Astrocyte (in vitro differentiated cells and primary cell): ENCODE results near the gene ABCC10. TPM values are rescaled to one million over a fixed set of nuclear protein-coding genes. Genes with fewer than 3 reads are reported as not detected.
"Not testable (repeated sequence)": the region's sequence is repeated elsewhere in the genome, so short reads cannot be mapped to it uniquely, and the experiment has no call there.

Source experiments
- DNase-seq: peaks from one replicate; pipeline ENCODE4 v3.0.0-alpha.2; 2010; ENCODE audit warnings: low read depth
- FAIRE-seq: peaks from 2 replicates; lab custom pipeline; 2011; peaks lifted over from hg19 to GRCh38; lab: Jason Lieb, UNC
- H2AFZ ChIP-seq: 2 replicates; pipeline ENCODE4 v1.6.0; 2012; ENCODE audit warnings: low read depth, low read length, inconsistent platforms
- H3K27ac ChIP-seq: 2 replicates; pipeline ENCODE4 v1.5.1; 2011; ENCODE audit warnings: low read depth, low read length, inconsistent platforms
- H3K27me3 ChIP-seq: 2 replicates; pipeline ENCODE4 v1.6.0; 2011; ENCODE audit warnings: low read length, inconsistent platforms; ENCODE audit not compliant: insufficient read depth
- H3K36me3 ChIP-seq: 2 replicates; pipeline ENCODE4 v1.5.1; 2011; ENCODE audit warnings: low read length, inconsistent platforms; ENCODE audit not compliant: insufficient read depth
- H3K4me1 ChIP-seq: 2 replicates; pipeline ENCODE4 v1.5.1; 2011; ENCODE audit warnings: low read length, inconsistent platforms; ENCODE audit not compliant: insufficient read depth
- H3K4me2 ChIP-seq: 2 replicates; pipeline ENCODE4 v1.6.0; 2012; ENCODE audit warnings: low read length, inconsistent platforms
- H3K4me3 ChIP-seq: 2 replicates; pipeline ENCODE4 v1.5.1; 2011; ENCODE audit warnings: low read depth, mild to moderate bottlenecking, low read length, inconsistent platforms; ENCODE audit not compliant: insufficient read depth
- H3K79me2 ChIP-seq: 2 replicates; pipeline ENCODE4 v1.6.0; 2012; ENCODE audit warnings: mild to moderate bottlenecking, low read length, inconsistent platforms; ENCODE audit not compliant: insufficient read depth
- H3K9ac ChIP-seq: 2 replicates; pipeline ENCODE4 v1.6.0; 2012; ENCODE audit warnings: mild to moderate bottlenecking, low read length, inconsistent platforms
- H3K9me3 ChIP-seq: 2 replicates; pipeline ENCODE4 v1.5.1; 2012; ENCODE audit warnings: low read depth, mild to moderate bottlenecking, low read length, inconsistent platforms; ENCODE audit not compliant: insufficient read depth
- H4K20me1 ChIP-seq: 2 replicates; pipeline ENCODE4 v1.6.0; 2012; ENCODE audit warnings: low read length, inconsistent platforms; ENCODE audit not compliant: insufficient read depth
- H3K27ac Mint-ChIP-seq: one replicate; pipeline ENCODE4 v1.8.0; 2021; ENCODE audit warnings: mild to moderate bottlenecking, mixed read lengths; ENCODE audit not compliant: unreplicated experiment
- H3K27me3 Mint-ChIP-seq: one replicate; pipeline ENCODE4 v1.8.0; 2021; ENCODE audit warnings: low read depth, mixed read lengths; ENCODE audit not compliant: unreplicated experiment
- H3K36me3 Mint-ChIP-seq: one replicate; pipeline ENCODE4 v1.8.0; 2021; ENCODE audit warnings: low read depth, mixed read lengths; ENCODE audit not compliant: unreplicated experiment
- H3K4me1 Mint-ChIP-seq: one replicate; pipeline ENCODE4 v1.8.0; 2021; ENCODE audit warnings: low read depth, mixed read lengths; ENCODE audit not compliant: unreplicated experiment
- H3K4me3 Mint-ChIP-seq: one replicate; pipeline ENCODE4 v1.8.0; 2021; ENCODE audit warnings: mild to moderate bottlenecking, moderate library complexity, mixed read lengths; ENCODE audit not compliant: unreplicated experiment
- H3K9me3 Mint-ChIP-seq: one replicate; pipeline ENCODE4 v1.8.0; 2021; ENCODE audit warnings: mild to moderate bottlenecking, mixed read lengths; ENCODE audit not compliant: unreplicated experiment
- EZH2 ChIP-seq: IDR thresholded peaks from 2 replicates; pipeline ENCODE4 v1.6.1; 2012; ENCODE audit warnings: mild to moderate bottlenecking, low read length, inconsistent platforms; ENCODE audit not compliant: insufficient read depth
- total RNA-seq: library from RNA; stranded (reverse); gene quantifications from 2 replicates; pipeline ENCODE4 v1.2.1, GENCODE V29; 2021
- TF ChIP-seq, protein P1 (sequence below): IDR thresholded peaks from 2 replicates; pipeline ENCODE4 v1.5.1; 2011; ENCODE audit warnings: low read depth, mild to moderate bottlenecking, inconsistent platforms, low read length, moderate library complexity; ENCODE audit not compliant: insufficient read depth

The ABCC10 gene
- total RNA-seq, 1 donor from 2014 or later, result 37.2 TPM

DNA sequence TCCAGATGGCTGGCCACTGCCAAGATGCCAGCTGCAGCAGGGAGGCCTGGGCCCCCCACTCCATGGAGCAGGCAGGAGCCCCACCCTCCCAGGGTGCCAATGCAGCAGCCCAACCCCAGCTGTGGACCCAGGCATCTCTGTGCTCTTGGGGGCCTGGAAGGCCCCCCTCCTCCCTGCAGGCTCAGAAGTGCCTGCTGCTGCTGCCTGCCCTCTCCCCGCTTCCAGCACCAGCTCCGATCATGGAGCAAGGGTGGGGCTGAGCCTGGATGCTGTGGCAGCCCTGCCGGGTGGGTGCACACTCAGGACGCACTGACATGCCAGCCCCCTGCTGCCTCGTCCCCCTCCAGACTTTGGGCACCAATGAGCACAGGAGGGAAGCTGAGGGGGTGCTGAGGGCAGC, 14.8 kb upstream of the ABCC10 start:
- Mint-ChIP-seq H3K36me3 (no peaks in the 10 kb centered on the region), H3K9me3 (peaks cover 4% of the 10 kb centered on the region), H3K27me3 (peaks cover 35% of the 10 kb centered on the region), H3K4me1 (no peaks in the 10 kb centered on the region), H3K4me3 (no peak overlapping the region), H3K27ac (no peak overlapping the region)
- H3K27me3 ChIP-seq, result no peaks in the 10 kb centered on the region
- no peaks in the 10 kb centered on the region for H3K36me3 ChIP-seq
- TF ChIP-seq, protein P1, sequence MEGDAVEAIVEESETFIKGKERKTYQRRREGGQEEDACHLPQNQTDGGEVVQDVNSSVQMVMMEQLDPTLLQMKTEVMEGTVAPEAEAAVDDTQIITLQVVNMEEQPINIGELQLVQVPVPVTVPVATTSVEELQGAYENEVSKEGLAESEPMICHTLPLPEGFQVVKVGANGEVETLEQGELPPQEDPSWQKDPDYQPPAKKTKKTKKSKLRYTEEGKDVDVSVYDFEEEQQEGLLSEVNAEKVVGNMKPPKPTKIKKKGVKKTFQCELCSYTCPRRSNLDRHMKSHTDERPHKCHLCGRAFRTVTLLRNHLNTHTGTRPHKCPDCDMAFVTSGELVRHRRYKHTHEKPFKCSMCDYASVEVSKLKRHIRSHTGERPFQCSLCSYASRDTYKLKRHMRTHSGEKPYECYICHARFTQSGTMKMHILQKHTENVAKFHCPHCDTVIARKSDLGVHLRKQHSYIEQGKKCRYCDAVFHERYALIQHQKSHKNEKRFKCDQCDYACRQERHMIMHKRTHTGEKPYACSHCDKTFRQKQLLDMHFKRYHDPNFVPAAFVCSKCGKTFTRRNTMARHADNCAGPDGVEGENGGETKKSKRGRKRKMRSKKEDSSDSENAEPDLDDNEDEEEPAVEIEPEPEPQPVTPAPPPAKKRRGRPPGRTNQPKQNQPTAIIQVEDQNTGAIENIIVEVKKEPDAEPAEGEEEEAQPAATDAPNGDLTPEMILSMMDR, result no peak
- no peak for TF ChIP-seq EZH2
- no peaks in the 10 kb centered on the region for H4K20me1 ChIP-seq
- DNase-seq (no peak), FAIRE-seq (no peak)
- no peak overlapping the region for H2AFZ ChIP-seq
- no peak overlapping the region for H3K4me2 ChIP-seq
- H3K9ac ChIP-seq, result no peak overlapping the region
- H3K27ac ChIP-seq, result no peak overlapping the region
- no peak overlapping the region for H3K4me3 ChIP-seq
- no peaks in the 10 kb centered on the region for H3K79me2 ChIP-seq
- no peaks in the 10 kb centered on the region for H3K9me3 ChIP-seq
- H3K4me1 ChIP-seq, result no peaks in the 10 kb centered on the region

DNA sequence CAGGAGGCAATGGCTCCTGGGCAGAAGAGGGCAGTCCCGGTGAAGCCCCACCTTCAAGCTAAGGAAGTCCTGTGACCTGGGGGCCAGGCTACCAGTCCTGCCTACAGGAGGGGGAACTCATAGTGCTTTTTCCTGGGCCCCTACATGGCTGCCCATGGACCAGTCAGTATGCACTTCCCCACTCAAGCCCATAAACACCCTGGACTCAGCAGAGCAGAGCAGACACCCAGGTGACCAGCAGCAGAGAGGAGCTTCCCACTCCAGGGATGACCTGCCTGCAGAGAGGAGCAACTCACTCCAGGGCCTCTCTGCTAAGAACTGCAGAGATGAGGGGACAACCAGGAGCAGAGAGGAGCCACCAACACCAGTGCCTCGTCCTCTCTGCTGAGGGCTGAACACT, 14.3 kb upstream of the ABCC10 start:
- H4K20me1 ChIP-seq, result no peaks in the 10 kb centered on the region
- TF ChIP-seq, protein P1, result no peak
- no peak for TF ChIP-seq EZH2
- DNase-seq (no peak), FAIRE-seq (no peak)
- Mint-ChIP-seq H3K9me3 (peaks cover 4% of the 10 kb centered on the region), H3K4me3 (no peak overlapping the region), H3K27me3 (peaks cover 38% of the 10 kb centered on the region), H3K4me1 (no peaks in the 10 kb centered on the region), H3K36me3 (no peaks in the 10 kb centered on the region), H3K27ac (no peak overlapping the region)
- no peak overlapping the region for H2AFZ ChIP-seq
- H3K4me1 ChIP-seq, result no peaks in the 10 kb centered on the region
- no peak overlapping the region for H3K4me2 ChIP-seq
- H3K36me3 ChIP-seq, result no peaks in the 10 kb centered on the region
- no peaks in the 10 kb centered on the region for H3K27me3 ChIP-seq
- no peak overlapping the region for H3K4me3 ChIP-seq
- no peak overlapping the region for H3K9ac ChIP-seq
- no peaks in the 10 kb centered on the region for H3K79me2 ChIP-seq
- H3K9me3 ChIP-seq, result no peaks in the 10 kb centered on the region
- H3K27ac ChIP-seq, result no peak overlapping the region

DNA sequence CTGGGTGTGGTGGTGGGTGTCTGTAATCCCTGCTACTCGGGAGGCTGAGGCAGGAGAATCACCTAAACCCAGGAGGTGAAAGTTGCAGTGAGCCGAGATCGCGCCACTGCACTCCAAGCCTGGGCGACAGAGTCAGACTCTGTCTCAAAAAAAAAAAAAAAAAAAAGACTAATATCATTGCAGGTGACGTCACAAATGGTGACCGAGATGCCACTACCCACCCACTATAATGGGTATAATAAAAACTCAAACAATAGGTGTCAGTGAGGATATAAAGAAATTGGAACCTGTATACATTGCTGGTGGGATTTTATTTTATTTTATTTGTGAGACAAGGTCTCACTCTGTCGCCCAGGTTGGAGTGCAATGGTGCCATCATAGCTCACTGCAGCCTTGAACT, 12.1 kb upstream of the ABCC10 start:
- not testable (repeated sequence) for FAIRE-seq, H3K27ac ChIP-seq, H3K9me3 Mint-ChIP-seq, DNase-seq, H3K4me3 ChIP-seq, H3K4me1 ChIP-seq, H2AFZ ChIP-seq, H3K27ac Mint-ChIP-seq, H3K79me2 ChIP-seq, H3K36me3 ChIP-seq, H3K4me1 Mint-ChIP-seq, H3K4me2 ChIP-seq, H3K9me3 ChIP-seq, H4K20me1 ChIP-seq, H3K27me3 ChIP-seq, H3K36me3 Mint-ChIP-seq, H3K4me3 Mint-ChIP-seq, H3K9ac ChIP-seq
- H3K27me3 Mint-ChIP-seq, result peaks cover 39% of the 10 kb centered on the region
